DND-41 (cell line): ENCODE results near the gene ZNF428.
A peak's percentile ranks its signal among the peaks of the same experiment; 100 is the strongest.

Experiments used
- ATAC-seq: fragments of 200-7000 bp; cut with Tn5 transposase; 3 replicates; pipeline ENCODE4 v1.9.1; 2021; ENCODE audit warnings: low read depth; ENCODE audit not compliant: insufficient read depth
- DNase-seq: peaks from one replicate; pipeline ENCODE4 v3.0.0-alpha.2; 2020
- H2AFZ ChIP-seq: 2 replicates; pipeline ENCODE4 v1.6.0; 2012; ENCODE audit warnings: low read depth, low read length
- H3K27ac ChIP-seq: 2 replicates; pipeline ENCODE4 v1.5.1; 2012; ENCODE audit warnings: low read length, inconsistent platforms
- H3K27me3 ChIP-seq: fragments of 200-600 bp; sonication (generic); 2 replicates; pipeline ENCODE4 v1.6.0; 2012; ENCODE audit warnings: low read length, mild to moderate bottlenecking, inconsistent platforms; ENCODE audit not compliant: insufficient read depth, poor library complexity
- H3K36me3 ChIP-seq: 2 replicates; pipeline ENCODE4 v1.5.1; 2012; ENCODE audit warnings: low read length, inconsistent platforms; ENCODE audit not compliant: insufficient read depth
- H3K4me1 ChIP-seq: 2 replicates; pipeline ENCODE4 v1.5.1; 2012; ENCODE audit warnings: mild to moderate bottlenecking, low read length; ENCODE audit not compliant: insufficient read depth
- H3K4me2 ChIP-seq: 2 replicates; pipeline ENCODE4 v1.6.0; 2012; ENCODE audit warnings: mild to moderate bottlenecking, moderate library complexity, low read length, inconsistent platforms; ENCODE audit not compliant: insufficient read depth
- H3K4me3 ChIP-seq, 2 experiments: fragments of 200-600 bp in 1 of 2; shearing (Covaris generic) in 1 of 2; 2 replicates each; pipeline ENCODE4 v1.5.1; 2012 to 2016; ENCODE audit warnings: inconsistent platforms in 2 of 2, low read length in 2 of 2, mild to moderate bottlenecking in 2 of 2, low read depth in 1 of 2, moderate library complexity in 1 of 2
- H3K79me2 ChIP-seq: 2 replicates; pipeline ENCODE4 v1.6.0; 2012; ENCODE audit warnings: low read length, inconsistent platforms; ENCODE audit not compliant: insufficient read depth
- H3K9ac ChIP-seq: 2 replicates; pipeline ENCODE4 v1.6.0; 2012; ENCODE audit warnings: low read depth, mild to moderate bottlenecking, inconsistent platforms, low read length, moderate library complexity
- H3K9me3 ChIP-seq: 2 replicates; pipeline ENCODE4 v1.5.1; 2012; ENCODE audit warnings: low read length, moderate library complexity, mild to moderate bottlenecking, inconsistent platforms; ENCODE audit not compliant: insufficient read depth, severe bottlenecking
- H4K20me1 ChIP-seq: 2 replicates; pipeline ENCODE4 v1.6.0; 2012; ENCODE audit warnings: low read length; ENCODE audit not compliant: insufficient read depth
- EZH2 ChIP-seq: IDR thresholded peaks from 3 replicates; pipeline ENCODE4 v1.6.1; 2012; ENCODE audit warnings: borderline replicate concordance, low read depth, mild to moderate bottlenecking, moderate library complexity, low read length, inconsistent platforms; ENCODE audit not compliant: severe bottlenecking
- TF ChIP-seq, protein P1 (sequence below): IDR thresholded peaks from 2 replicates; pipeline ENCODE4 v1.5.1; 2012; ENCODE audit warnings: borderline replicate concordance, low read length, moderate library complexity, mild to moderate bottlenecking; ENCODE audit not compliant: poor library complexity, severe bottlenecking; ENCODE audit errors: extremely low read depth

Gene ZNF428

DNA sequence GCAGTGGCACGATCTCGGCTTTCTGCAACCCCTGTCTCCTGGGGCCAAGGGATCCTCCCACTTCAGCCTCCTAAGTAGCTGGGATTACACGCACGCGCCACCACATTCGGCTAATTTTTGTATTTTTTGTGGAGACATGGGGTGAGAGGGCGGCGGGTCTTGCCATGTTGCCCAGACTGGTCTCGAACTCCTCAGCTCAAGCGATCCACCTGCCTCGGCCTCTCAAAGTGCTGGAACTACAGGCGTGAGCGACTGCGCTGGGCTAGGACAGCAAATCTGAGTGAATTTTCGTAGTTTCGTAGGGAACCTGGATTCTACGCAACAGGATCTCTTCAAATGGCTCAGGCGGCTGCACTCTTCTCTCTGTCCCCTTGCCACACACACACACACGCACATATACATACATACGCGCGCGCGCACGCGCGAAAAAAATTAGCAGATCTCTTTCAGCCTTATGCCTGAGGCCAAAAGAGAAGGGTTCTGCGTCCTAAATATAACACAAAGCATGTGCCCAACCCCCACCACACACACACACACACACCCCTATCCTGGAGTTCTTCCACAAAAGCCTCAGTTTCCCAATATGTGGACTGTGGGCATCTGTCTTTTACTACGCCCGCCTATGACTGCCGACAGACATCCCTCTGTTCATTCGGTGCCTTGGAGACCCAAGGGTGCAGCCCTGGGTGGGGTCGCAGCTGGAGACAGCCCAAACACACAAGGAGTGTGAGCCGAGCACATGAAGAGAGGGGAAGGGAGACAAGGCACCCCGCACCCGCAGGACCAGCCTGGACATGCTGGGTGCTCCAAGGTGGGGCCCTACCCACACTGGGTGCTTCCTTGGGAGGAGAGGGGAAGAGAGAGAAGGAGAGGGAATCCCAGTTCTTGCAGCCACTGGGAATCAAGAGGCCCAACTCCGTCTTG, 43.2 kb downstream of the ZNF428 start:
- DNase-seq (no peak), ATAC-seq (0 out of 3 replicates have a peak, but pooled peaks have one; percentile 6)
- TF ChIP-seq EZH2, result no peak
- TF ChIP-seq, protein P1, sequence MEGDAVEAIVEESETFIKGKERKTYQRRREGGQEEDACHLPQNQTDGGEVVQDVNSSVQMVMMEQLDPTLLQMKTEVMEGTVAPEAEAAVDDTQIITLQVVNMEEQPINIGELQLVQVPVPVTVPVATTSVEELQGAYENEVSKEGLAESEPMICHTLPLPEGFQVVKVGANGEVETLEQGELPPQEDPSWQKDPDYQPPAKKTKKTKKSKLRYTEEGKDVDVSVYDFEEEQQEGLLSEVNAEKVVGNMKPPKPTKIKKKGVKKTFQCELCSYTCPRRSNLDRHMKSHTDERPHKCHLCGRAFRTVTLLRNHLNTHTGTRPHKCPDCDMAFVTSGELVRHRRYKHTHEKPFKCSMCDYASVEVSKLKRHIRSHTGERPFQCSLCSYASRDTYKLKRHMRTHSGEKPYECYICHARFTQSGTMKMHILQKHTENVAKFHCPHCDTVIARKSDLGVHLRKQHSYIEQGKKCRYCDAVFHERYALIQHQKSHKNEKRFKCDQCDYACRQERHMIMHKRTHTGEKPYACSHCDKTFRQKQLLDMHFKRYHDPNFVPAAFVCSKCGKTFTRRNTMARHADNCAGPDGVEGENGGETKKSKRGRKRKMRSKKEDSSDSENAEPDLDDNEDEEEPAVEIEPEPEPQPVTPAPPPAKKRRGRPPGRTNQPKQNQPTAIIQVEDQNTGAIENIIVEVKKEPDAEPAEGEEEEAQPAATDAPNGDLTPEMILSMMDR, result no peak
- no peaks in the 10 kb centered on the region for H3K9me3 ChIP-seq
- peak overlapping the region; percentile 90 for H3K4me2 ChIP-seq
- peaks cover 45% of the 10 kb centered on the region for H3K4me1 ChIP-seq
- H4K20me1 ChIP-seq, result no peaks in the 10 kb centered on the region
- peak overlapping the region; percentile 63 for H3K27ac ChIP-seq
- peaks cover 8% of the 10 kb centered on the region for H3K36me3 ChIP-seq
- peaks cover 40% of the 10 kb centered on the region for H3K79me2 ChIP-seq
- no peaks in the 10 kb centered on the region for H3K27me3 ChIP-seq
- peak overlapping the region; percentile 45 for H3K9ac ChIP-seq
- H2AFZ ChIP-seq, result peak overlapping the region; percentile 55
- peak overlapping the region in 1 of 2 experiments; percentile 50; a peak in 2 of 4 replicates for H3K4me3 ChIP-seq

GRCh38 chr19:43575156-43575950, 44.1 kb downstream of the ZNF428 start, which contains the start of the genes PINLYP and XRCC1:
PINLYP (plus strand) TSS chr19:43575801; CDS start chr19:43577192, 1,391 bp downstream.
XRCC1 (minus strand) TSS chr19:43575527; CDS start chr19:43575458, 69 bp downstream.
- Histone ChIP-seq H3K4me1 (peaks cover 37% of the 10 kb centered on the region), H2AFZ (peak within 1 kb of the TSS; percentile 81), H3K9ac (peak within 1 kb of the TSS; percentile 76), H3K27me3 (no peaks in the 10 kb centered on the region), H3K27ac (peak within 1 kb of the TSS; percentile 87), H4K20me1 (peaks cover 5% of the 10 kb centered on the region), H3K4me3 (peak within 1 kb of the TSS; percentile 67 to 80), H3K4me2 (peak within 1 kb of the TSS; percentile 90), H3K9me3 (no peaks in the 10 kb centered on the region), H3K79me2 (peaks cover 45% of the 10 kb centered on the region), H3K36me3 (peaks cover 8% of the 10 kb centered on the region)
- ATAC-seq (peak; percentile 97), DNase-seq (peak; percentile 98)
- TF ChIP-seq EZH2, result no peak
- TF ChIP-seq, protein P1, result no peak

- Histone ChIP-seq H3K4me2 (peak overlapping the region; percentile 90), H3K9ac (peak overlapping the region; percentile 76), H3K4me3 (peak overlapping the region; percentile 67 to 80; a peak in 3 of 4 replicates), H3K79me2 (peaks cover 48% of the 10 kb centered on the region), H3K9me3 (no peaks in the 10 kb centered on the region), H2AFZ (peak overlapping the region; percentile 81), H3K27ac (peak overlapping the region; percentile 87), H4K20me1 (peaks cover 8% of the 10 kb centered on the region), H3K36me3 (peaks cover 8% of the 10 kb centered on the region), H3K27me3 (no peaks in the 10 kb centered on the region), H3K4me1 (peaks cover 31% of the 10 kb centered on the region)
- ATAC-seq (no peak), DNase-seq (no peak)
- TF ChIP-seq EZH2, result no peak
- TF ChIP-seq, protein P1, result no peak
These were observed 44.8 kb downstream of the ZNF428 start for GRCh38 chr19:43574424-43575155.
